TTC549 (cell line): ENCODE data around the gene PHYHD1.

Experiments used
- FAIRE-seq: peaks from 2 replicates; lab custom pipeline; 2012; peaks lifted over from hg19 to GRCh38; lab: Jason Lieb, UNC

PHYHD1 gene

DNA sequence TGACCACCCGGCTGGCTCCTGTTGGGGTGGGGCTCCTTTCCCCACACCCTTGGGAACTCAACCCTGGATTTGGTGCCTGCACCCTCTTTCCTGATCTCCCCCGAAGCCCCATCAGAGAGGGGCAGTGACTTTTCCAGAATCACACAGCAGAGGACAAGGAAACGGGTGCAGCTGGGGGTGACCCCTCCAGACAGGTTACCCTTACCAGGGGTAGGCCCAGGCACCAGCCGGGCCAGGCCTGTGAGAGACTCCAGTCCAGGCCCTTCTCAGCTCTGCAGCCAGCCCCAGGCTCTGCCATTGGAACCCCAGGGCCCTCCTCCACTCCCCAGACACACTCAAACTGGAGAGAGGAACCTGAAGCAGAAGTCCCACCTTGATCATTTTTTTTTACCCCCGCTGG lies 19.0 kb upstream of the PHYHD1 start:
- FAIRE-seq, result no peak

DNA sequence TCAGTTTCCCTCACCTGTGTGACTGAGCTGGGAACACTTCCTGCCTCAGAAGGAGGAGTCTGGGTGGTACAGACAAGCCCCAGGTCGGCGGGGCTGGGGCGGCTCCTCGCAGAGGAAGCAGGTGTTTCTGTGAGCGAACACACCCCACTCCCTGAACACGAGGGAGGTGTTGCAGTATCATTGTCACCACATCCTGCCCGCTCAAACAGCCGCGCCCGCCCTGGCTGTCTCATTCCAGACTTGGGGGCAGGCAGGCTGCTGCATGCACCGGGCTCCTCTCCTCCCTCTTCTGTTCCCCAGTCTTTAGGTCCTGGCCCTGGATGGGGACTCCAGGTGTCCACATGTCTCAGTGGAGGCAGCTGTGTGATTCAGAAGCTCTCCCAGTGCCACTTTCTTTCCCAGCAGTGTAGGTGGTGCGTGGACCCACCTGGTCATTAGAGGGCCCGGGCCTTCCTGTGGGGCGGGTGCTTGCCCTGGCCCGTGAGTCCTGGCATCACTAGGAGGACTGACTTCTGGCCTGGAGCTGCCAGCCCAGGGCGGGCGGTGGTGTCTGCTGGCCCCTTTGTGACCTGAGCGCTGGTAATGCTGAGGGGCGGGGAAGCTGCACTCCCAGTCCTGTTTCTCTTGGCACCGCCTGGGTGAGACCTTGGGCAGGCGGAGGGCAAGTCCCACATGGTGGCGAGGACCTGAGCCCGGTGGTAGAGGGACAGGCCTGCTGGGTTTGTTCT lies 18.3 kb upstream of the PHYHD1 start:
- no peak for FAIRE-seq

DNA sequence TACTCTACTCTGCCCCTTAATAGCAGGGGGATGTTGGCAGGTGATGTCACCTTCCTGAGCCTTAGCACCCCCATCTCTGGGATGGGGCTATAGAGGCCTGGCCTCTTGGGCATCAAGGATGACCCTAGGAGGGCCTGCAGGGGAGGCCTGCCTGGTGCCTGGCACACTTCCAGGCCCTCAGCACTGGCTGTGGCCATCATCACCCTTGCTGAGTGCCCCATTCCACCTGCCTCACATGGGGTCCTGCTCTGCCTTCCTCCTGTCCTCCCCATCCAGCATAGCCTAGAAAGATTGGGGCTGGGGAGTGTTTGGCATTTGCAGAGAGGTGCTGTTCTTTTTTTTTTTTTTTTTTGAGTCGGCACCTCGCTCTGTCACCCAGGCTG lies 17.7 kb upstream of the PHYHD1 start:
- no peak for FAIRE-seq

DNA sequence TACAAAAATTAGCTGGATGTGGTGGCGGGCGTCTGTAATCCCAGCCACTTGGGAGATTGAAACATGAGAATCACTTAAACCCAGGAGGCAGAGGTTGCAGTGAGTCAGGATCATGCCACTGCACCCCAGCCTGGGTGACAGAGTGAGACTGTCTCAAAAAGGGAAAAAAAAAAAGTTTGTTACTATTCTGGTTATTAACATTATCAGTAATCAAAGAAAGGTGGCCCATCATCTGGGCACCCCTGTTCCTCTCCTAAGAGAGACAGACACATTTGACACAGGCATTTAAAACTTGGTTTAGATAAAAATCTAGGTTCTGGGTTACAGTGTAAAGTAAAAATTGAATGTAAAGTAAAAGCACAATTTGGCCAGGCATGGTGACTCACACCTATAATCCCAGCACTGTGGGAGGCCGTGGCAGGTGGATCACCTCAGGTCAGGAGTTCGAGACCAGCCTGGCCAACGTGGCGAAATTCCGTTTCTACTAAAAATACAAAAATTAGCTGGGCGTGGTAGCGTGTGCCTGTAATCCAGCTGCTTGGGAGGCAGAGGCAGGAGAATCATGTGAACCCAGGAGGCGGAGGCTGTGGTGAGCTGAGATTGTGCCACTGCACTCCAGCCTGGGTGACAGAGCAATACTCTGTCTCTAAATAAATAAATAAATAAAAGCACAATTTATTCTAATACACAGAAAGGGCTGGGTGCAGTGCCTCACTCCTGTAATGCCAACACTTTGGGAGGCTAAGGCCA lies 16.7 kb upstream of the PHYHD1 start:
- FAIRE-seq, result no peak

DNA sequence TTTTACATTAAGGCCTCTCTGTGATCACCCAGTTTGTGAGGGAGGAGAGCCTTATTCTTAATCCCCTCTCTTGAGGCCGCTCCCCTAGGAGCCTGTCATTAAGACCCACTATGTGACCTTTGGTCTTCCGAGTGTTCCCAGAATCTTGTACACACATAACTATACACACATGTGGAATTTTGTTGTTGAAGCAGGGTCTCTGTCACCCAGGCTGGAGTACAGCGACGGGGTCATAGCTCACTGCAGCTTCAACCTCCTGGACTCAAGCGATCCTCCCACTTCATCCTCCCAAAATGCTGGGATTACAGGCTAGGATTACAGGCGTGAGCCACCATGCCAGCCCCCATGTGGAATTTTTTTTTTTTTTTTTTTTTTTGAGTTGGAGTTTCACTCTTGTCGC lies 14.8 kb upstream of the PHYHD1 start:
- FAIRE-seq, result no peak

DNA sequence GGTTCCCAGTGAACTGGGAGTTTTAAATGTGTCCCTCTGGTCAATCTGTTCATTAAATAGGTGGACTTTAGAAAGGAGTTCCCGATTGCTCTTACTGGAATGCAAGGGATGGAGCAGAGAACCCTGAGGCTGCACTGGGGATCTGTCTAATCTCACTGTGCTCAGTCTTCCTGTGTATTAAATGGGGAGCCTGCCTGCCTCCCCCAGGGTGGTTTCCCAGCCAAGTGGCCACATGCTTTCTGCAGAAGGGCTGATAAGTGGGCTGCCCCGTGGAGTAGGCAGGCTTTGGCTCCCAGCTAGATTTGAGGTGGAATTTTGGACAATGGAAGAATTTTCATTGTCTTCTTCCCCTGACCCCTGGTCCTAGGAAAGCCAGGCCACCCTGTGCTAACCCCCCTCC lies 14.0 kb upstream of the PHYHD1 start:
- no peak for FAIRE-seq

DNA sequence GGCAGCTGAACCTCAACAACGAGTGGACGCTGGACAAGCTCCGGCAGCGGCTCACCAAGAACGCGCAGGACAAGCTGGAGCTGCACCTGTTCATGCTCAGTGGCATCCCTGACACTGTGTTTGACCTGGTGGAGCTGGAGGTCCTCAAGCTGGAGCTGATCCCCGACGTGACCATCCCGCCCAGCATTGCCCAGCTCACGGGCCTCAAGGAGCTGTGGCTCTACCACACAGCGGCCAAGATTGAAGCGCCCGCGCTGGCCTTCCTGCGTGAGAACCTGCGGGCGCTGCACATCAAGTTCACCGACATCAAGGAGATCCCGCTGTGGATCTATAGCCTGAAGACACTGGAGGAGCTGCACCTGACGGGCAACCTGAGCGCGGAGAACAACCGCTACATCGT lies 12.4 kb upstream of the PHYHD1 start:
- no peak for FAIRE-seq

DNA sequence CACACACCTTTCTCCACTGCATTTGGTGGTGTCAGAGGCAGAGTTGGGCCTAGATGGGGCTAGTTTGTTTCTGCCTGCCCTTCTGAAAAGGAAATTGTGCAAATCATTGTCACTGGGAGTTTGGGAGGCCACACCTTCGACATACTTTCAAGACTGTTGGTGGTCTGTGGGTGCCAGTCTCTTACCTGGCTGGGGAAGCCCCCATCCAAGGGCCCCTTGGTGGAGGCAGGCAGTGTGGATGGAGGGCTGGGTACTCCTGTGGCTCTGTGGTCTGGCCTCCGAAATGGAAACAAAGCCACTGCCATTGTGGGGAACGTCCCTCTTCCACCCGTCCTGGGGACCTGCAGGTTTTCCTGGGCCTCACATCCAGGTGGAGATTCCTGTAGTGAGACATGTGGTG lies 10.9 kb upstream of the PHYHD1 start:
- no peak for FAIRE-seq

DNA sequence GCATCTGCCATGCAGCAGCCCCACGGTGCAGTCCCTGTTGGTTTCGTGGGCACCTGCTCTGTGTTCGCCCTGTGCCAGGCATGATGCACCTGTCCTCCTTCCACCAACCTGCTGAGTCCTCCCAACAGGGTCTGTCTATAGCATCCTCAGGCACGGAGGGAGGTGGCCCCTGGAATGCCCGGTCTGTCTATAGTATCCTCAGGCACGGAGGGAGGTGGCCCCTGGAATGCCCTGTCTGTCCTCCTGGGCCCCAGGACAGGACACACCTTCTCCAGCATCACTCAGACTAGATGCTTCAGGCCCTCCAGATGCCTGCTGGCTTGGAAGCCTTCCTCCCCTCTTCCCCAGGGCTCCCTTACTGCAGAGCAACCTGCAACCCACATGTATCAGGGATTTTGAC lies 9.9 kb upstream of the PHYHD1 start:
- no peak for FAIRE-seq

DNA sequence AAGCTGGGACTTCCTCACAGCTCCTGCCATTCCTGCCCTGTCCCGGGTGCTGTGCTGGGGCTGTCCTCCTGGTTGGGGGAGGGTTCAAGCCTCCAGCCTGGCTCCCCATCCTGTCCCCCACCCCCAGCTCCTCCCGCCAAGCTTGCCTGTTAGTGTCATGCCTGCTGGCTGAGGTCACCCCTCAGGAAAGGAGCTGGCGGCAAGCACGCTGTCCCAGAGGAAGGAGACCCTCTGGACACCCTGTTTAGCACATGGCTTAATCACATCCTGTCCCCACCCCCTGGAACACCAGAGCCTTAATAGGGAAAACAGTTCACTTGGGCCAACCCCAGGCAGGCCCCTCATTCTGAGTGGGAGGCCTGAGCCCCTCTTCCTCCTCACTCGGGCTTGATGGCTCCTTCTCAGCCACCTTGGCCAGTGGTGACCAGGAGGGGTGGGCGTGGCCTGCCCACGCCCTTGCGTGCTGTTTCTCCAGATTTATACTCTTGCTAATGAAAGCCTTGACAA lies 9.2 kb upstream of the PHYHD1 start:
- no peak for FAIRE-seq

DNA sequence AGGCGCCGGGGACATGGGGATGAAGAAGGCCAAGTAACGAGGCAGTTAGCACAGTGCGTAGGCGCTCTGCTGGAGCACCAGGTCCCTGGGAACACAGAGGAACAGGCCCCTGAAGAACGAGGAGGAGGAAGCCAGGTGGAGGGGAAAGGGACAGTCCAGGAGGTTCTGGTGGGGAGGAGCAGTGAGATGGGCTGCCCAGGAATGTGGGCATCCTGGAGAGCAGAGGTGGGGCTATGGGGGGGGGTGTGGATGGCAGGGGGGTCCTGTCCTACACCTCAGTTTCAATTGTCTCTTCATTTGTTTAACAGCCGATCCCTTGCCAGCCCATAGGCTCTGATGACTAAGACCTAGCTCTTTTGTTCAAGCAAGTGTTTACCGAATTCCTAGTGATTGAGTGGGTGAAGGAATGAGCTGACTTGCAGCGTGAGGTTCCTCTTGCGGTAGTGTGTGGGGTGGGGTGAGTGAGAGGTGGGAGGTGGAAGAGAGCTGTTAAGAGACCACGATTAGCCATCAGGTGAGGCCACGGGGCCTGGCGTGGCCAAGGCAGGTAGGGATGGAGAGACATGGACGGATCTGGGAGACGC lies 8.4 kb upstream of the PHYHD1 start:
- FAIRE-seq, result no peak

DNA sequence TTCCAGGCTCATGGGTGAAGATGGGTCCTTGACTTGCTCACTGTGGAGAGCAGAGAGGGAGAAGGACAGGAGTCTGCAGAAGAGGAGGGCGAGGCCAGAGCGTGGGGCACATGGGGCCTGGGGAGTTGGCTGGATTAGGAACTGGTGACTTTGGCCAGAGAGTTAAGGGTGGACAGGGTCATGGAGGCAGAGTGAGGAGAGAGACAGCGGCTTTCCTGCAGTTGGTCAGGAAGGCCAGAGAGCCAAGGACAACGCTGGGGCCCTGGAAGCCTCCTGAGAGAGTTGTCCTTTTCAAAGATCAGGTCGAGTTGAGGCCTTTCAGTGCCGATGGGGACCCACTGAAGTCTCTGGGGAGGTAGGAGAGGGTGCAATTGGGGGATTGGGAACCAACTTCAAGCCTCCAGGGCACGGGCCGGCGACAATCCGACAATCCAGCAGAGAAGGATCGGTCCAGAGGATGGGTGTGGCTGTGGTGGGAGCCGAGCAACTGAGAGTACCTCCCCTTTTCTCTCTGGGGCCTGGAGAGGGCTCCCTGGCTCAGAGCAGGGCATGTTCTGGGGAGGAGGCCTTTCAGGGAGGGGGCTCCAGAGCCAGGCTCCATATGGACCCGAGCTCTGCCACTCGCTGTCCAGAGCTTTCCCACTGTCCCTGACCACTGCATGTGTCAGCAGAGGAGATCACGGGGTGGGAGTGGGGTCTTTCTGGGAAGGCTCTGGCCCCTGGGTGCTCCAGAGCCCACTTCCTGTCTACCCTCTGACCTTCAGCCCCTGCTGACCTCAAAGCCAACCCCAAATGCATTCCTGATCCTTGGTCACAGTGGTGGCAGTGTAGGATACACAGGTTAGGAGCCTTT lies 7.5 kb upstream of the PHYHD1 start:
- no peak for FAIRE-seq

DNA sequence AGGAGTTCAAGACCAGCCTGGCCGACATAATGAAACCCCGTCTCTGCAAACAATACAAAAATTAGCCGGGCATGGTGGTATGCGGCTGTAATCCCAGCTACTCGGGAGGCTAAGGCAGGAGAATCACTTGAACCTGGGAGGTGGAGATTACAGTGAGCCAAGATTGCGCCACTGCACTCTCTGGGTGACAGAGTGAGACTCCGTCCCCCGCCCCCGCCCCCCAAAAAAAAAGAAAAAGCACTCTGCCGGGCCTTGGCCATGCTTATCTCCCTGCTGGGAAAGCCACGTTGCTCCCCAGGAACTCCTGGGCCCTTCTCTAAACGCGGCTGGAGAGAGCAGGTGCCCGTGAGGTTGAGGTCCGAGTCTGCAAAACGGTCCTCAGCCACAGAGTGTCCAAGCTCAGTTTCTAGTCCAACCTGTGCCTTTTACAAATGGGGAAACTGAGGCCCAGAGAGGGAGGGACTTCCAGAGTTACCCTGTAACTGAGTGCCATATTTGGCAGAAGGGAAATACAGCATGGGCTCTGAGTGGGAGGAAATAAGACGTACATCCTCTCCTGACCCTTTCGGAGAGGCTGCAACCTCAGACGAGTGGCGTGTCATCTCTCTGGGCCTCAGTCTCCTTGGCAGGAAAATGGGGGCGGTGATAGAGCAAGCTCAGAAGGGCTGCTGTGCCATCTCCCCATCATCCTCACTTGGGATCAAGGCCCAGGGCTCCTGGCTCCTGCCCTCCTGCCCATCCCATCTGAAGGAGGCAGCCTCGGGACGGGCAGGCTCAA lies 6.6 kb upstream of the PHYHD1 start:
- FAIRE-seq, result no peak

DNA sequence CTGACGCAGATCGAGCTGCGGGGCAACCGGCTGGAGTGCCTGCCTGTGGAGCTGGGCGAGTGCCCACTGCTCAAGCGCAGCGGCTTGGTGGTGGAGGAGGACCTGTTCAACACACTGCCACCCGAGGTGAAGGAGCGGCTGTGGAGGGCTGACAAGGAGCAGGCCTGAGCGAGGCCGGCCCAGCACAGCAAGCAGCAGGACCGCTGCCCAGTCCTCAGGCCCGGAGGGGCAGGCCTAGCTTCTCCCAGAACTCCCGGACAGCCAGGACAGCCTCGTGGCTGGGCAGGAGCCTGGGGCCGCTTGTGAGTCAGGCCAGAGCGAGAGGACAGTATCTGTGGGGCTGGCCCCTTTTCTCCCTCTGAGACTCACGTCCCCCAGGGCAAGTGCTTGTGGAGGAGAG lies 4.6 kb upstream of the PHYHD1 start:
- FAIRE-seq, result no peak

DNA sequence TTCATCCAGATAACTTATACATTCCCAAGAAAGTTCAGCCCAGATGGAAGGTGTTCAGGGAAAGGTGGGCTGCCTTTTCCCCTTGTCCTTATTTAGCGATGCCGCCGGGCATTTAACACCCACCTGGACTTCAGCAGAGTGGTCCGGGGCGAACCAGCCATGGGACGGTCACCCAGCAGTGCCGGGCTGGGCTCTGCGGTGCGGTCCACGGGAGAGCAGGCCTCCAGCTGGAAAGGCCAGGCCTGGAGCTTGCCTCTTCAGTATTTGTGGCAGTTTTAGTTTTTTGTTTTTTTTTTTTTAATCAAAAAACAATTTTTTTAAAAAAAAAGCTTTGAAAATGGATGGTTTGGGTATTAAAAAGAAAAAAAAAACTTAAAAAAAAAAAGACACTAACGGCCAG lies 4.0 kb upstream of the PHYHD1 start:
- no peak for FAIRE-seq

DNA sequence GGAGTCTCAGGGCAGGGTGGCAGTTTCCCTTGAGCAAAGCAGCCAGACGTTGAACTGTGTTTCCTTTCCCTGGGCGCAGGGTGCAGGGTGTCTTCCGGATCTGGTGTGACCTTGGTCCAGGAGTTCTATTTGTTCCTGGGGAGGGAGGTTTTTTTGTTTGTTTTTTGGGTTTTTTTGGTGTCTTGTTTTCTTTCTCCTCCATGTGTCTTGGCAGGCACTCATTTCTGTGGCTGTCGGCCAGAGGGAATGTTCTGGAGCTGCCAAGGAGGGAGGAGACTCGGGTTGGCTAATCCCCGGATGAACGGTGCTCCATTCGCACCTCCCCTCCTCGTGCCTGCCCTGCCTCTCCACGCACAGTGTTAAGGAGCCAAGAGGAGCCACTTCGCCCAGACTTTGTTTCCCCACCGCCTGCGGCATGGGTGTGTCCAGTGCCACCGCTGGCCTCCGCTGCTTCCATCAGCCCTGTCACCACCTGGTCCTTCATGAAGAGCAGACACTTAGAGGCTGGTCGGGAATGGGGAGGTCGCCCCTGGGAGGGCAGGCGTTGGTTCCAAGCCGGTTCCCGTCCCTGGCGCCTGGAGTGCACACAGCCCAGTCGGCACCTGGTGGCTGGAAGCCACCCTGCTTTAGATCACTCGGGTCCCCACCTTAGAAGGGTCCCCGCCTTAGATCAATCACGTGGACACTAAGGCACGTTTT lies 3.5 kb upstream of the PHYHD1 start:
- FAIRE-seq, result no peak

DNA sequence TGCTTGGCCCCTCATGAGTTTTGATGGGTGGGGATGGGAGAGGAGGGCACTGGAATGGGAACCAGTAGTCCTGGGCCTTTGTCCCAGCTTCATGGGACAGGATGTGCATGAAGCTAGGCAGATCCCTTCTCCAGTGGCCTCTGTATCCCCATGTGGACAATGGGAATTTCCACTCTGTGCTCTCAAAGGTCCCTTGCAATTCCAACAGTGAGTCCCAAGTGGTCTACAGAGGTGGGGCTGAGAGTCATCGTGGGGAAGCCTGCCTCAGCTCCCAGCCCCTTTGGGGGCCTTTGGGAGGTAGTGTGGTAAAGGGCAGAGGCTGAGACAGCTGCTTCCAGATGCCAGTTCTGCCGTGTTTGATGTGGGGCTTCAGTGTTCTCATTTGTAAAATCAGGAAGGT lies 1.9 kb upstream of the PHYHD1 start:
- no peak for FAIRE-seq

DNA sequence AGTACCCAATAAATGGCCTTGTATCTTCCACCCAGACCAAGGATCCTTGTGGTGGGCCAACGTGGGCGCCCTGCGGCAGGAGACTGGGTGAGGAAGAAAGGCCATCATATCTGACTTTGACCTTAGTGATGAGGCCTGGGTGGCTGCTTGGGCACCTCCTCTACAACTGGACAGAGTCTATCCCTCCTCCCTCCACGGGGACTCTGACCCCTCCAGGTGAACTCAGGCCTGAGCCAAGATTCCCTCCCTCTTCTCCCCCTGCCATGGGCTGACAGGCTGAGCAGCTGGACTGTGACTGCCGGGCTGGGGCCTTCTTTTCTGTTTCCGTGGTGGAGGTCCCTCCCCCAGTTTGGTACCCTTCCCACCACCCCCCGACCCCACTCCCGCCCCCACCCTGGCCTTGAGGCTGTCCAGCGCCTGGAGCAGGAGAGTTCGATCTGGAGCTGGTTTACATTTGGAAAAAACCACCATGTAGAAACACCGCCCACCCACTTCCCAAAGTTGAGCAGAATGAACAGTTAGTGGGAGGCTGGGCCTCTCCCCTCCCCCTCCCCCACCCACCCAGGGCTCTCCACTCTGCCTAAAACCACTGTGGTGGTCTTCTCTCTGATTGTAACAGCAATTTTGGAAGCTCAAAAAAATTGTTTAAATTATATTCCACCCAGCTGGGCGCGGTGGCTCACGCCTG lies 1.2 kb upstream of the PHYHD1 start:
- FAIRE-seq, result no peak

DNA sequence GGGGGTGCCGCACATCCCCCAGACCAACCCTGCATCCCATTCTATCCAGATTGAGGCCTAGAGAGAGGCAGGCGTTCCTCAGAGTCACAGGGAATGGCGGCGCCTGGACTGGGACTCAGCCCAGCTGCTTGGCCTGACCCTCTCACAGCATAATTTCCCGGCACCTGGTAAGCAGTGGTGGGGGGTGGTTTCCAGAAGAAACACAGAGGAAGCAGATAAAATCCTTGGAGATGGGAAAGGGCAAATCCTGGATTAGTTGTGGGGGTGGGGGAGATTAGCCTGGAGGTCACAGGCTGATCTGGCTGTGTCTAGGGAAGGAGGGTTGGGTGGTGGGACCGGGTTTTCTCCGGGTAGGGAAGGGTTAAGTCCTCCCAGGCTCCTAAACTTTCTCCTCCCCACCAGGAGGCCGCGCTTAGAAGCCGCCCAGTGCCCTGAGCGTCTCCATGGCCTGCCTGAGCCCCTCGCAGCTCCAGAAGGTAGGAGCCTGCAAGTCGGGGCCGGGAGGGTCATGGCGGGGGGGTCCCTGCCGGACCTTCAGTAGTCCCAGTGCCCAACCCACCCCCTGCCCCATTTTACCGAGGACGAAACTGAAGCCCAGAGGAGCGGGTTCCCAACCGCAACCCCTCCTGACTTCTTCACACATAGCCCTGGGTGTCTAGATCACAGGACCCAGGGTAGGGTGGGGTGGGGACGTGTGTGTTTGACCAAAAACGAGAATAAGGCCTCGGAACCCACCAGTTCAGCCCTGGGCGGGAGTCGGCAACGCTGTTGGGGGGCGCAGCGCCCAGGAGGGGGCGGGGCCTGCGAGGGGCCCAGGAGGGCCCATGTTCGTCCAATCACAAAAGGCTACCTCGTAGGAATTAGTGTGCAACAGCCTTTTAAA lies 1.3 kb downstream of the PHYHD1 start:
- no peak for FAIRE-seq

DNA sequence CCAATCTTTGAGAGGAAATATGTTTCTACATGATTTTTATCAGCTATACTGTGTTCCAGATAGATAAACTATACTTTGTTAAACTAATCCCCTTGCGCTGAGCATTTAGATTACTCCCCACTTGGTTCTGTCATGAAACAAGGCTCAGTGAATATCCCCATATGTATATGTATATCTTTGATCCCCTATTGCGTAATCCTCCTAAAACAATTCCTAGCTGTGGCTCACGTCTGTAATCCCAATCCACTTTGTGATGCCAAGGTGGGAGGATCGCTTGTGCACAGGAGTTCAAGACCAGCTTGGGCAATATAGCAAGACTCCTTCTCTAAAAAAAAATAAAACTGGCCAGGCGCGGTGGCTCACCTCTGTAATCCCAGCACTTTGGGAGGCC lies 2.7 kb downstream of the PHYHD1 start:
- FAIRE-seq, result no peak
